SK-N-SH treated with all-trans-retinoic acid at 6 μM for 48 hours (cell line): Measurements from ENCODE around the gene ACACB.

Source experiments
- ATAC-seq: fragments of 200-7000 bp; cut with Tn5 transposase; 3 replicates; pipeline ENCODE4 v1.9.1; 2020; ENCODE audit warnings: mild to moderate bottlenecking, moderate library complexity
- ARNTL ChIP-seq: fragments of 450-650 bp; formaldehyde crosslinking; IDR thresholded peaks from 2 replicates; pipeline ENCODE4 v1.5.0; 2020; ENCODE audit warnings: low read depth, mild to moderate bottlenecking, moderate library complexity, borderline replicate concordance
- BACH2 ChIP-seq: fragments of 250-450 bp; sonication (Bioruptor Pico); IDR thresholded peaks from 2 replicates; pipeline ENCODE4 v1.9.0; 2021; ENCODE audit warnings: mild to moderate bottlenecking, borderline replicate concordance
- CSDC2 ChIP-seq: fragments of 250-450 bp; sonication (Bioruptor Pico); IDR thresholded peaks from 2 replicates; pipeline ENCODE4 v1.5.0; 2020; ENCODE audit warnings: mild to moderate bottlenecking, moderate library complexity
- CSRNP3 ChIP-seq: fragments of 250-450 bp; sonication (Bioruptor Pico); IDR thresholded peaks from 2 replicates; pipeline ENCODE4 v1.5.1; 2021; ENCODE audit warnings: mild to moderate bottlenecking, moderate library complexity
- ESRRG ChIP-seq: fragments of 250-450 bp; sonication (Bioruptor Pico); IDR thresholded peaks from 2 replicates; pipeline ENCODE4 v1.6.1; 2021; ENCODE audit warnings: mild to moderate bottlenecking
- GLIS3 ChIP-seq: fragments of 250-450 bp; sonication (Bioruptor Pico); IDR thresholded peaks from 2 replicates; pipeline ENCODE4 v1.5.0; 2020; ENCODE audit warnings: mild to moderate bottlenecking, moderate library complexity
- OSR1 ChIP-seq: fragments of 250-450 bp; sonication (Bioruptor Pico); IDR thresholded peaks from 2 replicates; pipeline ENCODE4 v1.8.0; 2022; ENCODE audit warnings: moderate library complexity, mild to moderate bottlenecking, inconsistent platforms
- PPARA ChIP-seq: fragments of 250-450 bp; sonication (Bioruptor Pico); IDR thresholded peaks from 2 replicates; pipeline ENCODE4 v1.5.0; 2020; ENCODE audit warnings: mild to moderate bottlenecking, borderline replicate concordance
- SNAI2 ChIP-seq: fragments of 250-450 bp; sonication (Bioruptor Pico); IDR thresholded peaks from 2 replicates; pipeline ENCODE4 v1.5.0; 2020; ENCODE audit warnings: mild to moderate bottlenecking, moderate library complexity
- TCF4 ChIP-seq: fragments of 250-450 bp; sonication (Bioruptor Pico); IDR thresholded peaks from 2 replicates; pipeline ENCODE4 v1.8.0; 2021; ENCODE audit warnings: mild to moderate bottlenecking, moderate library complexity, borderline replicate concordance
- TOX ChIP-seq: fragments of 250-450 bp; sonication (Bioruptor Pico); IDR thresholded peaks from 2 replicates; pipeline ENCODE4 v1.8.0; 2021; ENCODE audit warnings: mild to moderate bottlenecking, moderate library complexity, borderline replicate concordance
- TSHZ2 ChIP-seq: fragments of 250-450 bp; sonication (Bioruptor Pico); IDR thresholded peaks from 2 replicates; pipeline ENCODE4 v1.5.0; 2020; ENCODE audit warnings: mild to moderate bottlenecking, moderate library complexity
- ZC3H10 ChIP-seq: fragments of 250-450 bp; sonication (Bioruptor Pico); IDR thresholded peaks from 2 replicates; pipeline ENCODE4 v1.5.1; 2021; ENCODE audit warnings: mild to moderate bottlenecking, moderate library complexity
- ZFP3 ChIP-seq: fragments of 250-450 bp; sonication (Bioruptor Pico); IDR thresholded peaks from 2 replicates; pipeline ENCODE4 v1.5.0; 2020; ENCODE audit warnings: mild to moderate bottlenecking, moderate library complexity
- ZFP30 ChIP-seq: fragments of 450-650 bp; formaldehyde crosslinking; IDR thresholded peaks from 2 replicates; pipeline ENCODE4 v1.5.0; 2022; ENCODE audit warnings: mild to moderate bottlenecking, moderate library complexity
- ZNF565 ChIP-seq: fragments of 450-650 bp; formaldehyde crosslinking; conservative IDR thresholded peaks from 2 replicates; pipeline ENCODE4 v1.5.0; 2020; ENCODE audit warnings: low read depth, mild to moderate bottlenecking, moderate library complexity
- TF ChIP-seq, protein P1 (sequence below): fragments of 250-450 bp; sonication (Bioruptor Pico); IDR thresholded peaks from 2 replicates; pipeline ENCODE4 v1.8.0; 2021; ENCODE audit warnings: low read depth, mild to moderate bottlenecking, moderate library complexity, borderline replicate concordance
- TF ChIP-seq, protein P2 (sequence below): fragments of 250-450 bp; sonication (Bioruptor Pico); IDR thresholded peaks from 2 replicates; pipeline ENCODE4 v1.5.1; 2020; ENCODE audit warnings: low read depth, mild to moderate bottlenecking, moderate library complexity
- TF ChIP-seq, protein P3 (sequence below): fragments of 250-450 bp; sonication (Bioruptor Pico); IDR thresholded peaks from 2 replicates; pipeline ENCODE4 v1.8.0; 2020; ENCODE audit warnings: mild to moderate bottlenecking, moderate library complexity, borderline replicate concordance

ACACB gene

GRCh38 chr12:109258607-109259544, 142.5 kb downstream of the ACACB start:
- no peak for ATAC-seq
- no peak for TF ChIP-seq TSHZ2 (CRISPR knock-in tag)
- TF ChIP-seq ARNTL (CRISPR knock-in tag) = no peak
- TF ChIP-seq SNAI2 (CRISPR knock-in tag) = no peak
- TF ChIP-seq, protein P1, sequence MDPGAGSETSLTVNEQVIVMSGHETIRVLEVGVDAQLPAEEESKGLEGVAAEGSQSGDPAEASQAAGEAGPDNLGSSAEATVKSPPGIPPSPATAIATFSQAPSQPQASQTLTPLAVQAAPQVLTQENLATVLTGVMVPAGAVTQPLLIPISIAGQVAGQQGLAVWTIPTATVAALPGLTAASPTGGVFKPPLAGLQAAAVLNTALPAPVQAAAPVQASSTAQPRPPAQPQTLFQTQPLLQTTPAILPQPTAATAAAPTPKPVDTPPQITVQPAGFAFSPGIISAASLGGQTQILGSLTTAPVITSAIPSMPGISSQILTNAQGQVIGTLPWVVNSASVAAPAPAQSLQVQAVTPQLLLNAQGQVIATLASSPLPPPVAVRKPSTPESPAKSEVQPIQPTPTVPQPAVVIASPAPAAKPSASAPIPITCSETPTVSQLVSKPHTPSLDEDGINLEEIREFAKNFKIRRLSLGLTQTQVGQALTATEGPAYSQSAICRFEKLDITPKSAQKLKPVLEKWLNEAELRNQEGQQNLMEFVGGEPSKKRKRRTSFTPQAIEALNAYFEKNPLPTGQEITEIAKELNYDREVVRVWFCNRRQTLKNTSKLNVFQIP = no peak
- no peak for TF ChIP-seq CSDC2 (CRISPR knock-in tag)
- no peak for TF ChIP-seq TOX (CRISPR knock-in tag)
- TF ChIP-seq ESRRG (CRISPR knock-in tag) = no peak
- TF ChIP-seq, all 23 proteins: peak for 0

DNA sequence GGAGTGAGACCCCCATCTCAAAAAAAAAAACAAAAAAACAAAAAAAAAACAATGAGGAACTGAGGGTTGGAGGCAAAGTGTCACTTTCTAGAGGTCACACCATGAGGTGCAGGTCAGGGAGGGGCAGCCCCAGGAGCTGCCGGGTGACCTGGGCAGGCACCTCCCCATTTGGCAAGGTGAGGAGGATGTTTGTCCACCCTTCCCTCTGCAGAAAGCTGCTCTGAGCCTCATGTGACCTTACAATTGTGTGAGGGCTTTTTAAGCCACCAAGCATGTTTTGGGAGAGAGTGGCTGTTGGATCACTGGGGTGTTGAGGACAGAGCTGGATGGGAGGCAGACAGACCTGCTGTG, 143.1 kb downstream of the ACACB start:
- no peak for ATAC-seq
- TF ChIP-seq, protein P1 = no peak

GRCh38 chr12:109261087-109261486, 144.7 kb downstream of the ACACB start:
- no peak for ATAC-seq
- TF ChIP-seq OSR1 (no peak), ZNF565 (CRISPR knock-in tag) (no peak), ZC3H10 (CRISPR knock-in tag) (no peak), PPARA (CRISPR knock-in tag) (no peak), ZFP30 (CRISPR knock-in tag) (no peak), BACH2 (CRISPR knock-in tag) (no peak), ARNTL (CRISPR knock-in tag) (no peak), TSHZ2 (CRISPR knock-in tag) (no peak), GLIS3 (CRISPR knock-in tag) (no peak), CSRNP3 (no peak), TCF4 (CRISPR knock-in tag) (no peak), CSDC2 (CRISPR knock-in tag) (no peak), TOX (CRISPR knock-in tag) (no peak), ZFP3 (CRISPR knock-in tag) (no peak), ESRRG (CRISPR knock-in tag) (no peak)
- TF ChIP-seq, protein P2, sequence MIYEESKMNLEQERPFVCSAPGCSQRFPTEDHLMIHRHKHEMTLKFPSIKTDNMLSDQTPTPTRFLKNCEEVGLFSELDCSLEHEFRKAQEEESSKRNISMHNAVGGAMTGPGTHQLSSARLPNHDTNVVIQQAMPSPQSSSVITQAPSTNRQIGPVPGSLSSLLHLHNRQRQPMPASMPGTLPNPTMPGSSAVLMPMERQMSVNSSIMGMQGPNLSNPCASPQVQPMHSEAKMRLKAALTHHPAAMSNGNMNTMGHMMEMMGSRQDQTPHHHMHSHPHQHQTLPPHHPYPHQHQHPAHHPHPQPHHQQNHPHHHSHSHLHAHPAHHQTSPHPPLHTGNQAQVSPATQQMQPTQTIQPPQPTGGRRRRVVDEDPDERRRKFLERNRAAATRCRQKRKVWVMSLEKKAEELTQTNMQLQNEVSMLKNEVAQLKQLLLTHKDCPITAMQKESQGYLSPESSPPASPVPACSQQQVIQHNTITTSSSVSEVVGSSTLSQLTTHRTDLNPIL (CRISPR knock-in tag) = no peak
- TF ChIP-seq, protein P3, sequence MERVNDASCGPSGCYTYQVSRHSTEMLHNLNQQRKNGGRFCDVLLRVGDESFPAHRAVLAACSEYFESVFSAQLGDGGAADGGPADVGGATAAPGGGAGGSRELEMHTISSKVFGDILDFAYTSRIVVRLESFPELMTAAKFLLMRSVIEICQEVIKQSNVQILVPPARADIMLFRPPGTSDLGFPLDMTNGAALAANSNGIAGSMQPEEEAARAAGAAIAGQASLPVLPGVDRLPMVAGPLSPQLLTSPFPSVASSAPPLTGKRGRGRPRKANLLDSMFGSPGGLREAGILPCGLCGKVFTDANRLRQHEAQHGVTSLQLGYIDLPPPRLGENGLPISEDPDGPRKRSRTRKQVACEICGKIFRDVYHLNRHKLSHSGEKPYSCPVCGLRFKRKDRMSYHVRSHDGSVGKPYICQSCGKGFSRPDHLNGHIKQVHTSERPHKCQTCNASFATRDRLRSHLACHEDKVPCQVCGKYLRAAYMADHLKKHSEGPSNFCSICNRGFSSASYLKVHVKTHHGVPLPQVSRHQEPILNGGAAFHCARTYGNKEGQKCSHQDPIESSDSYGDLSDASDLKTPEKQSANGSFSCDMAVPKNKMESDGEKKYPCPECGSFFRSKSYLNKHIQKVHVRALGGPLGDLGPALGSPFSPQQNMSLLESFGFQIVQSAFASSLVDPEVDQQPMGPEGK = no peak
- TF ChIP-seq, protein P1 = no peak
- TF ChIP-seq, all 23 proteins: peak for 0
